CD14-positive monocyte (primary cell): ENCODE data around the gene FFAR3. TPM values are rescaled to one million over a fixed set of nuclear protein-coding genes. Genes with fewer than 3 reads are reported as not detected.

ENCODE experiments used
- DNase-seq, 3 donors: peaks; one replicate each; pipeline ENCODE4 v3.0.0-alpha.2; 2011 to 2022
- H2AFZ ChIP-seq: 2 replicates; pipeline ENCODE4 v1.6.0; 2012; ENCODE audit warnings: mild to moderate bottlenecking, low read depth, low read length, inconsistent platforms; ENCODE audit not compliant: insufficient read depth, poor library complexity, severe bottlenecking
- H3K27ac ChIP-seq, 2 donors: 1 replicate in 1 of 2; 2 replicates in 1 of 2; pipeline ENCODE4 v1.5.1; 2012 to 2013; ENCODE audit warnings: low read length in 2 of 2, control low read depth in 1 of 2, inconsistent platforms in 1 of 2, low read depth in 1 of 2, mild to moderate bottlenecking in 1 of 2
- H3K27me3 ChIP-seq, 2 donors: one replicate each; pipeline versions ENCODE4 v1.6.0 to v1.6.1; 2011 to 2013; ENCODE audit warnings: low read length in 2 of 2; ENCODE audit not compliant: control insufficient read depth in 2 of 2, insufficient read depth in 2 of 2
- H3K36me3 ChIP-seq, 2 donors: replicated peaks in 1 of 2; 1 replicate in 1 of 2; 2 replicates in 1 of 2; pipeline versions ENCODE4 v1.5.1 to v1.6.1; 2012 to 2013; ENCODE audit warnings: low read length in 2 of 2, control low read depth in 1 of 2, inconsistent platforms in 1 of 2, mild to moderate bottlenecking in 1 of 2; ENCODE audit not compliant: insufficient read depth in 2 of 2, control insufficient read depth in 1 of 2
- H3K4me1 ChIP-seq, 2 donors: 1 replicate in 1 of 2; 2 replicates in 1 of 2; pipeline versions ENCODE4 v1.5.1 to v1.6.1; 2012 to 2013; ENCODE audit warnings: low read length in 2 of 2, control low read depth in 1 of 2, inconsistent platforms in 1 of 2, mild to moderate bottlenecking in 1 of 2, moderate library complexity in 1 of 2; ENCODE audit not compliant: insufficient read depth in 2 of 2, control insufficient read depth in 1 of 2
- H3K4me2 ChIP-seq: replicated peaks from 2 replicates; pipeline ENCODE3; 2012; ENCODE audit warnings: low read length, moderate library complexity, mild to moderate bottlenecking; ENCODE audit not compliant: poor library complexity, severe bottlenecking; ENCODE audit errors: extremely low read depth
- H3K4me3 ChIP-seq, 3 experiments: fragments of 200-600 bp in 1 of 3; sonication (generic) in 1 of 3; replicated peaks in 1 of 3; 1 replicate in 2 of 3; 2 replicates in 1 of 3; pipeline ENCODE4 v1.5.1; 2011 to 2013; ENCODE audit warnings: low read length in 3 of 3, mild to moderate bottlenecking in 3 of 3, control low read depth in 2 of 3, low read depth in 2 of 3, inconsistent platforms in 1 of 3, moderate library complexity in 1 of 3
- H3K79me2 ChIP-seq: 2 replicates; pipeline ENCODE4 v1.6.0; 2012; ENCODE audit warnings: mild to moderate bottlenecking, control low read depth, inconsistent platforms, low read length, moderate library complexity; ENCODE audit not compliant: insufficient read depth
- H3K9ac ChIP-seq: 2 replicates; pipeline ENCODE4 v1.6.0; 2017; ENCODE audit warnings: low read length, mild to moderate bottlenecking; ENCODE audit not compliant: insufficient read depth, poor library complexity, severe bottlenecking
- H3K9me3 ChIP-seq, 2 donors: replicated peaks in 1 of 2; 1 replicate in 1 of 2; 2 replicates in 1 of 2; pipeline versions ENCODE4 v1.5.1 to v1.6.1; 2012 to 2013; ENCODE audit warnings: low read length in 2 of 2, control low read depth in 1 of 2; ENCODE audit not compliant: control insufficient read depth in 1 of 2, insufficient read depth in 1 of 2
- H4K20me1 ChIP-seq: 2 replicates; pipeline ENCODE4 v1.6.0; 2012; ENCODE audit warnings: mild to moderate bottlenecking, low read length, control low read depth, moderate library complexity; ENCODE audit not compliant: insufficient read depth
- H3K27ac Mint-ChIP-seq, 7 donors: one replicate each; pipeline ENCODE4 v1.8.0; 2020; ENCODE audit warnings: mild to moderate bottlenecking in 7 of 7, mixed read lengths in 7 of 7, moderate library complexity in 6 of 7, inconsistent platforms in 2 of 7
- H3K27me3 Mint-ChIP-seq, 3 donors: one replicate each; pipeline ENCODE4 v1.8.0; 2021 to 2022; ENCODE audit warnings: low read depth in 3 of 3, mild to moderate bottlenecking in 3 of 3, mixed read lengths in 3 of 3, moderate library complexity in 3 of 3, inconsistent platforms in 1 of 3
- H3K36me3 Mint-ChIP-seq, 2 donors: one replicate each; pipeline ENCODE4 v1.8.0; 2020; ENCODE audit warnings: mixed read lengths in 2 of 2, inconsistent platforms in 1 of 2, mild to moderate bottlenecking in 1 of 2
- H3K4me1 Mint-ChIP-seq: one replicate; pipeline ENCODE4 v1.8.0; 2020; ENCODE audit warnings: mild to moderate bottlenecking, mixed read lengths
- H3K4me3 Mint-ChIP-seq, 2 donors: one replicate each; pipeline ENCODE4 v1.8.0; 2020; ENCODE audit warnings: mild to moderate bottlenecking in 2 of 2, mixed read lengths in 2 of 2, moderate library complexity in 1 of 2
- H3K9me3 Mint-ChIP-seq, 7 donors: one replicate each; pipeline ENCODE4 v1.8.0; 2020 to 2022; ENCODE audit warnings: mixed read lengths in 7 of 7, mild to moderate bottlenecking in 6 of 7, moderate library complexity in 6 of 7, inconsistent platforms in 2 of 7
- WGBS: methylation state at CpG from one replicate; pipeline ENCODE4 v1.1.5; 2013; ENCODE audit warnings: missing lambda C conversion rate; ENCODE audit not compliant: insufficient coverage; 5-methylcytosine and 5-hydroxymethylcytosine counted together
- intact Hi-C, 2 donors: fragments of 100-400 bp; cut with micrococcal nuclease; formaldehyde crosslinking; loops; one replicate each; pipeline versions ENCODE4 v1.15.0 to v1.15.1; 2023
- polyA plus RNA-seq, 3 donors: library from polyadenylated mRNA; depleted of rRNA in 1 of 3; unstranded in 2 of 3; stranded (reverse) in 1 of 3; fragments of 300-500 nt in 2 of 3; fragments of >200 nt in 1 of 3; fragmentation: Illumina TruSeq in 2 of 3; gene quantifications; 1 replicate in 2 of 3; 2 replicates in 1 of 3; pipeline ENCODE4 v1.2.3, GENCODE V29; 2012 to 2021
- TF ChIP-seq, protein P1 (sequence below): fragments of 200-600 bp; IDR thresholded peaks from one replicate; pipeline ENCODE4 v1.8.0; 2022; ENCODE audit warnings: antibody characterized with exemption, mild to moderate bottlenecking

Gene FFAR3
- polyA plus RNA-seq, 3 donors = 1.2 to 17.9 (median 1.2) TPM

- Histone ChIP-seq H3K27me3 (peaks cover 0 to 4% of the 10 kb centered on the region in 2 donors), H3K36me3 (no peaks in the 10 kb centered on the region), H4K20me1 (no peaks in the 10 kb centered on the region), H3K79me2 (no peaks in the 10 kb centered on the region), H3K4me2 (no peak overlapping the region), H3K4me1 (no peaks in the 10 kb centered on the region), H3K4me3 (no peak overlapping the region), H3K27ac (no peak overlapping the region), H3K9me3 (no peaks in the 10 kb centered on the region), H3K9ac (no peak overlapping the region), H2AFZ (no peak overlapping the region)
- Mint-ChIP-seq H3K9me3 (peaks cover 0 to 4% (median 0%) of the 10 kb centered on the region in 7 donors), H3K27ac (no peak overlapping the region), H3K4me3 (no peak overlapping the region), H3K36me3 (peaks cover 0 to 1% of the 10 kb centered on the region in 2 donors), H3K27me3 (peaks cover 4 to 20% (median 10%) of the 10 kb centered on the region in 3 donors), H3K4me1 (peaks cover 9% of the 10 kb centered on the region)
- WGBS = 91% methylated on average over 6 of the region's 6 CpGs
- intact Hi-C loops = no loop called here
- DNase-seq = no peak
- TF ChIP-seq, protein P1, sequence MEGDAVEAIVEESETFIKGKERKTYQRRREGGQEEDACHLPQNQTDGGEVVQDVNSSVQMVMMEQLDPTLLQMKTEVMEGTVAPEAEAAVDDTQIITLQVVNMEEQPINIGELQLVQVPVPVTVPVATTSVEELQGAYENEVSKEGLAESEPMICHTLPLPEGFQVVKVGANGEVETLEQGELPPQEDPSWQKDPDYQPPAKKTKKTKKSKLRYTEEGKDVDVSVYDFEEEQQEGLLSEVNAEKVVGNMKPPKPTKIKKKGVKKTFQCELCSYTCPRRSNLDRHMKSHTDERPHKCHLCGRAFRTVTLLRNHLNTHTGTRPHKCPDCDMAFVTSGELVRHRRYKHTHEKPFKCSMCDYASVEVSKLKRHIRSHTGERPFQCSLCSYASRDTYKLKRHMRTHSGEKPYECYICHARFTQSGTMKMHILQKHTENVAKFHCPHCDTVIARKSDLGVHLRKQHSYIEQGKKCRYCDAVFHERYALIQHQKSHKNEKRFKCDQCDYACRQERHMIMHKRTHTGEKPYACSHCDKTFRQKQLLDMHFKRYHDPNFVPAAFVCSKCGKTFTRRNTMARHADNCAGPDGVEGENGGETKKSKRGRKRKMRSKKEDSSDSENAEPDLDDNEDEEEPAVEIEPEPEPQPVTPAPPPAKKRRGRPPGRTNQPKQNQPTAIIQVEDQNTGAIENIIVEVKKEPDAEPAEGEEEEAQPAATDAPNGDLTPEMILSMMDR = no peak
These were observed 49.4 kb downstream of the FFAR3 start for GRCh38 chr19:35407619-35408018.

DNA sequence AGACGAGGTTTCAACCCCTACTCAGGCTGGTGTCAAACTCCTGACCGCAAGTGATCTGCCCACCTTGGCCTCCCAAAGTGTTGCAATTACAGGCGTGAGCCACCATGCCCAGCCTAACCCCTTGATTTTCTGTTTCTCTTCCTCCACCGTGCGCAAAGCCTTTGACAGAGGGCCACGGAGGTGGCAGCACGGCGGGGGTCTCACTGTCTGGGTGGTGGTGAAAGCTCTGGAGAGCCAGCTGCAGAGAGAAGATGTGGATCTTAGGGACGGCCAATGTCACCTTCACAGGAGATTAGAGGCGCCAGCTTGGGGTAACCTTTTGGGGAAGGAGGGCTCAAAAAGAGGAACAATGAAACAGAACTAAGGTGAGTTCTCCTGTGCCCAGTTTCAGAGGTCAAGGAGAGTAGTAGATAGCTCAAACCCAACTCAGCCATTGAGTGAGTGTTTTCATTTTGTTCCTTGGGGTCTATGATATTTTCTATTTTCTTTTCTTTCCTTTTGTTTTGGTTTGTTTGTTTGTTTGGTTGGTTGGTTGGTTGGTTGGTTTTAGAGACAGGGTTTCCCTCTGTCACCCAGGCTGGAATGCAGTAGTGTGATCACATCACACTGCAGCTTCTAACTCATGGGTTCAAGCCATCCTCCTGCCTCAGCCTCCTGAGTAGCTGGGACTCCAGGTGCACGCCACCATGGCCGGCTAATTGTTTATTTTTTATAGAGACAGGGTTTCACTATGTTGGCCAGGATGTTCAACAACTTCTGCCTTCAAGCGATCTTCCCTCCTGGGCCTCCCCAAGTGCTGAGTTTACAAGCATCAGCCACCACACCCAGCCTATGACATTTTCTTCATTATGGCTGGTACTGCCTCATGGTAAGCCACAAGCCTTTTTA is 50.3 kb downstream of the FFAR3 start:
- Mint-ChIP-seq H3K27me3 (peaks cover 4 to 20% (median 10%) of the 10 kb centered on the region in 3 donors), H3K4me3 (no peak overlapping the region), H3K4me1 (peaks cover 9% of the 10 kb centered on the region), H3K27ac (peak overlapping the region in 2 of 7 donors; percentile 21 to 75), H3K36me3 (peaks cover 0 to 1% of the 10 kb centered on the region in 2 donors), H3K9me3 (peaks cover 0 to 4% (median 0%) of the 10 kb centered on the region in 7 donors)
- Histone ChIP-seq H3K4me3 (no peak overlapping the region), H2AFZ (no peak overlapping the region), H4K20me1 (no peaks in the 10 kb centered on the region), H3K27me3 (peaks cover 0 to 4% of the 10 kb centered on the region in 2 donors), H3K79me2 (no peaks in the 10 kb centered on the region), H3K9ac (no peak overlapping the region), H3K4me1 (no peaks in the 10 kb centered on the region), H3K9me3 (no peaks in the 10 kb centered on the region), H3K36me3 (no peaks in the 10 kb centered on the region), H3K27ac (no peak overlapping the region), H3K4me2 (no peak overlapping the region)
- 76% methylated on average over 6 of the region's 13 CpGs for WGBS
- no peak for DNase-seq
- TF ChIP-seq, protein P1 = no peak
- intact Hi-C loops = no loop called here
